PFSK-1 (cell line): ENCODE measurements around the gene SKI.

Experiments
- POLR2AphosphoS5 ChIP-seq: IDR thresholded peaks from 2 replicates; pipeline ENCODE4 v1.6.1; 2012; ENCODE audit warnings: low read depth, mild to moderate bottlenecking, control low read depth, low read length, moderate library complexity
- SIN3A ChIP-seq: IDR thresholded peaks from 2 replicates; pipeline ENCODE4 v1.6.1; 2012; ENCODE audit warnings: mild to moderate bottlenecking, low read length, moderate library complexity, borderline replicate concordance; ENCODE audit not compliant: insufficient read depth
- TAF1 ChIP-seq: IDR thresholded peaks from 2 replicates; pipeline ENCODE4 v1.6.1; 2012; ENCODE audit warnings: low read length, control low read depth, borderline replicate concordance; ENCODE audit not compliant: insufficient read depth

- TF ChIP-seq POLR2AphosphoS5 (no peak), SIN3A (no peak), TAF1 (no peak)
Observed at GRCh38 chr1:2358072-2358471, 130.0 kb downstream of the SKI start.
